ENCODE measurements around the gene REG3G. TPM values are rescaled to one million over a fixed set of nuclear protein-coding genes. Genes with fewer than 3 reads are reported as not detected.

Gene REG3G
- total RNA-seq, 4 donors from 2014 or later: 33.1 TPM; not detected in 3

DNA sequence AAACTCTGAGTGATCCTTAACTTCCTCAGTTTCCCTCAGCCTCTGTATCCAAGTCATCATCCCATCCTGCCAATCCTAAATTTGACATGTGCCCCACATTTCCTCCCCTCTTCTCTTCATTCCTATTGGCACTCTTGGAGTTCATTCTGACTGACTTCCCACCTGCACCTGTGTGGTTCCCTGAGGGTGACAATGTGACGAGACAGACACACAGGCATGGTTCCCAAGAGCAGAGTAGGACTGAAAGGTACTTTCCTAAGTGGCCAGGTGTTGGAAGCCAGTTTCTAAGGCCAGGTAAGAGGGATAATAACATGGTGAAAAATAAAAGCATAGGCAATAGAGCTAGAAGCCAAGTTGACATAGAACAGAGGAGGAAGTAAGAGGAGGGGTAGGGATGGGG lies 24.2 kb upstream of the REG3G start:
- TF ChIP-seq, protein P1, sequence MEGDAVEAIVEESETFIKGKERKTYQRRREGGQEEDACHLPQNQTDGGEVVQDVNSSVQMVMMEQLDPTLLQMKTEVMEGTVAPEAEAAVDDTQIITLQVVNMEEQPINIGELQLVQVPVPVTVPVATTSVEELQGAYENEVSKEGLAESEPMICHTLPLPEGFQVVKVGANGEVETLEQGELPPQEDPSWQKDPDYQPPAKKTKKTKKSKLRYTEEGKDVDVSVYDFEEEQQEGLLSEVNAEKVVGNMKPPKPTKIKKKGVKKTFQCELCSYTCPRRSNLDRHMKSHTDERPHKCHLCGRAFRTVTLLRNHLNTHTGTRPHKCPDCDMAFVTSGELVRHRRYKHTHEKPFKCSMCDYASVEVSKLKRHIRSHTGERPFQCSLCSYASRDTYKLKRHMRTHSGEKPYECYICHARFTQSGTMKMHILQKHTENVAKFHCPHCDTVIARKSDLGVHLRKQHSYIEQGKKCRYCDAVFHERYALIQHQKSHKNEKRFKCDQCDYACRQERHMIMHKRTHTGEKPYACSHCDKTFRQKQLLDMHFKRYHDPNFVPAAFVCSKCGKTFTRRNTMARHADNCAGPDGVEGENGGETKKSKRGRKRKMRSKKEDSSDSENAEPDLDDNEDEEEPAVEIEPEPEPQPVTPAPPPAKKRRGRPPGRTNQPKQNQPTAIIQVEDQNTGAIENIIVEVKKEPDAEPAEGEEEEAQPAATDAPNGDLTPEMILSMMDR (IDR thresholded peaks at IDR 0.05): no peak
- TF ChIP-seq POLR2A (IDR thresholded peaks at IDR 0.05): no peak
- Histone ChIP-seq H3K27ac (no peak overlapping the region), H3K27me3 (no peaks in the 10 kb centered on the region), H3K36me3 (no peaks in the 10 kb centered on the region), H3K9me3 (no peaks in the 10 kb centered on the region), H3K4me1 (no peaks in the 10 kb centered on the region), H3K4me3 (no peak overlapping the region)
- no peak for DNase-seq

DNA sequence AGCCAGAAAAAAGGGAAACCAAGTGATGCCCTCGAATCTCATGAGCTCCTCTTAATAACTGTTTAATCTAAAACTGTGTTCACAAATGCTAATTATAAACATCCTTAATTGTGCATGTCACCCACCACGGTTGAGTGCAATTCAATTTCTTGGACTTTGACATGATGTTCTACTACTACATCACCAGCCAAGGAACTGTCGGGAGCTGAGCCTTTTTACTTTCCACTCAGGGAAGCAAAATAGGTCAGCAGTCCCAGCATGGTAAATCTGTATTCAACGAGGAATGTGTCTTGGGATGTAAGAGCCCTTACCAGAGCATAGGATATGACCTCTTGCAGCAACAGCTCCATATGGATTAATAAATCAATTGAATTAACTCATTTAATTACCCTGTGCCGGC lies 20.8 kb upstream of the REG3G start:
- no peaks in the 10 kb centered on the region for H3K27me3 ChIP-seq
- H3K9me3 ChIP-seq: no peaks in the 10 kb centered on the region
- no peak overlapping the region for H3K27ac ChIP-seq
- H3K4me1 ChIP-seq: no peaks in the 10 kb centered on the region
- H3K36me3 ChIP-seq: no peaks in the 10 kb centered on the region
- H3K4me3 ChIP-seq: no peak overlapping the region
- TF ChIP-seq, protein P1 (IDR thresholded peaks at IDR 0.05): no peak
- no peak for TF ChIP-seq POLR2A (IDR thresholded peaks at IDR 0.05)
- DNase-seq: no peak

DNA sequence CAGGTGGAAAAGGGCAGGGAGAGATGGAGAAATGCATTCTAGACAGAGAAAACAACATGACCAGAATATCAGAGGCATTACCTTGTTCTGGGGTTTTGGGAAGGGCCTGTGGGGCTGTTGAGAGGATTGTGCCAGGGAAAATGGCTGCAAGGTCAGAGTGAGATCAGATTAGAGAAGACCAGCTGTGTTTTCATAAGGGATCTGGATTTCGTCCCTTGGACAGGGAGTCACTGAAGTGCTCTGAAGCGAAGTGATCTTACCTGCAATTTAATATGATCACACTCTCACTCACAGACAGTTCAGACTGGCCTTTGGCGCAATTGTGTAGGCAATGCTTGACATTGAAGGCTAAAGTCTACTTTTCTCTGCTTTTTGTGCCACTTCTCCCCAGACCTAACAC lies 20.3 kb upstream of the REG3G start:
- TF ChIP-seq, protein P1 (IDR thresholded peaks at IDR 0.05): no peak
- TF ChIP-seq POLR2A (IDR thresholded peaks at IDR 0.05): no peak
- Histone ChIP-seq H3K4me3 (no peak overlapping the region), H3K9me3 (no peaks in the 10 kb centered on the region), H3K27me3 (no peaks in the 10 kb centered on the region), H3K27ac (no peak overlapping the region), H3K4me1 (no peaks in the 10 kb centered on the region), H3K36me3 (no peaks in the 10 kb centered on the region)
- no peak for DNase-seq

DNA sequence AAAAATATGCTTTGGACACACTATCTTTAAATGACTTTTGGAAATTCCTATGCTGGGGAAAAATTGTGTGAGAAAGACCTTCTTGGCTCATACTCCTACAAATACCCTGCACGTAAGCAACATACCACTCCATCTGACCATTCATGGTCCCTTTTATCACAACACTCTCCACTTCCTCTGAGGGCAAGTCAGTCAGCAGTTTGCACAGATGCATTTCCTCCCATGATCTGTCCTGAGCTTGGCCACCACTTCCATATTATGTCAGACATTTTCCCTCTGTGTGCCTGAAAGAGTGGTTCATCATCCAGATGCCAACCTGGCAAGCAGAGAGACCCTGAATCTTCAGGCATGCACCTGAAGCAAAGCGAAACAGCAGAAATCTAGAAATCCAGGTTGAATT lies 16.1 kb upstream of the REG3G start:
- no peak for DNase-seq
- no peaks in the 10 kb centered on the region for H3K27me3 ChIP-seq
- H3K36me3 ChIP-seq: no peaks in the 10 kb centered on the region
- TF ChIP-seq, protein P1 (IDR thresholded peaks at IDR 0.05): no peak
- TF ChIP-seq POLR2A (IDR thresholded peaks at IDR 0.05): no peak
- H3K4me3 ChIP-seq: no peak overlapping the region
- no peaks in the 10 kb centered on the region for H3K4me1 ChIP-seq
- no peak overlapping the region for H3K27ac ChIP-seq
- no peaks in the 10 kb centered on the region for H3K9me3 ChIP-seq

DNA sequence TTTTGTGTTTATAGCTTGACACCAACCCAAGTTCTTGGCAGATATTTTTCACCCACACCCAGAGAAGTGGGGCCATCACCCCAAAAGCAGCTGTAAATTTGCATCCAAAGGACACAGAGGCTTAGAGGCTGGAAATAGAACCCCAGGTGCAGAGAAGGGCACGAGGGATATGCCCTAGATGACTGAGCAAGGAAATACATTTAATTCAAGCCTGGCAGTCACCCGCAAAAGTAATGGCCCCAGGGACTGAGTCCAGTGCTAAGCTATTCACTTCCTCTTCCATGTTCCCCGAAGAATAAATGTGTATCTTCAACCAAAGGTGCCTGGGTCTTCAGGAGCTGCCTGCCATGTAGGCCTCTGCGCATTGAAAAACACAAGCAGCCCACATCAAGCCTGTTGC lies 14.0 kb upstream of the REG3G start:
- H3K4me1 ChIP-seq: no peaks in the 10 kb centered on the region
- H3K9me3 ChIP-seq: no peaks in the 10 kb centered on the region
- H3K4me3 ChIP-seq: no peak overlapping the region
- no peak for TF ChIP-seq POLR2A (IDR thresholded peaks at IDR 0.05)
- TF ChIP-seq, protein P1 (IDR thresholded peaks at IDR 0.05): no peak
- no peak overlapping the region for H3K27ac ChIP-seq
- DNase-seq: no peak
- H3K27me3 ChIP-seq: no peaks in the 10 kb centered on the region
- no peaks in the 10 kb centered on the region for H3K36me3 ChIP-seq

- TF ChIP-seq, protein P1 (IDR thresholded peaks at IDR 0.05): no peak
- TF ChIP-seq POLR2A (IDR thresholded peaks at IDR 0.05): no peak
- Histone ChIP-seq H3K9me3 (no peaks in the 10 kb centered on the region), H3K27ac (no peak overlapping the region), H3K27me3 (no peaks in the 10 kb centered on the region), H3K4me1 (no peaks in the 10 kb centered on the region), H3K4me3 (no peak overlapping the region), H3K36me3 (no peaks in the 10 kb centered on the region)
- no peak for DNase-seq
These were observed 11.9 kb upstream of the REG3G start for GRCh38 chr2:79013629-79014028.

Data from Peyer's patch (tissue), 4 donors.